Measurements from ENCODE around the gene PRKAA2.

Gene PRKAA2

DNA sequence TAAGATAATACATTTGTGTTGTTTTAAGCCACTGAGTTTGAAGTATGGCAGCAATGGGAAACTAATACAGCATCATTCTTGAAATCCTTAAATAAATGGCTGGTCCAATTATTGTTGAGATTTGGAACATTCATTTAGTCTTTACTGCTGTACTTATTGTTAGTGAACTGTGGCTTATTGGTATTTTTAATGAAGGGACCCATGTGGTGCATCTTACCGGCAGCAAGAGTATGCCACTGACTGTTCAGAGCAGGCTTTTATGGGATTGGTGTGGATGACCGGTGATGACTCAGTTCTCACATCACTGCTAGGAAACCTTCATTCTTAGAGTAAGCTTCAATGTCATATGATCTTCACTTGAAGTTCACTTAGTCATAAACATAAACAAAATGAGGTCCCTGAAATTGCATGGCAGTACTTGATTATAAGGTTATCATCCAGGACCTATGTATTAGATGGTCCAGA, 31.5 kb downstream of the PRKAA2 start:
- no peaks in the 10 kb centered on the region for H3K9me3 ChIP-seq (ENCODE audit: control insufficient read depth, insufficient read depth, low read length)
- no peaks in the 10 kb centered on the region for H4K20me1 ChIP-seq (ENCODE audit: control insufficient read depth, insufficient read depth, low read depth, low read length)
- H3K4me1 ChIP-seq (ENCODE audit: control insufficient read depth, low read length) = no peaks in the 10 kb centered on the region
- no peak overlapping the region for H3K27ac ChIP-seq (ENCODE audit: low read depth, low read length)
- H3K79me2 ChIP-seq (ENCODE audit: control insufficient read depth, low read length) = no peaks in the 10 kb centered on the region
- no peaks in the 10 kb centered on the region for H3K27me3 ChIP-seq (ENCODE audit: control insufficient read depth, low read length)
- no peak overlapping the region for H3K4me2 ChIP-seq (ENCODE audit: low read length)
- TF ChIP-seq, protein P1, sequence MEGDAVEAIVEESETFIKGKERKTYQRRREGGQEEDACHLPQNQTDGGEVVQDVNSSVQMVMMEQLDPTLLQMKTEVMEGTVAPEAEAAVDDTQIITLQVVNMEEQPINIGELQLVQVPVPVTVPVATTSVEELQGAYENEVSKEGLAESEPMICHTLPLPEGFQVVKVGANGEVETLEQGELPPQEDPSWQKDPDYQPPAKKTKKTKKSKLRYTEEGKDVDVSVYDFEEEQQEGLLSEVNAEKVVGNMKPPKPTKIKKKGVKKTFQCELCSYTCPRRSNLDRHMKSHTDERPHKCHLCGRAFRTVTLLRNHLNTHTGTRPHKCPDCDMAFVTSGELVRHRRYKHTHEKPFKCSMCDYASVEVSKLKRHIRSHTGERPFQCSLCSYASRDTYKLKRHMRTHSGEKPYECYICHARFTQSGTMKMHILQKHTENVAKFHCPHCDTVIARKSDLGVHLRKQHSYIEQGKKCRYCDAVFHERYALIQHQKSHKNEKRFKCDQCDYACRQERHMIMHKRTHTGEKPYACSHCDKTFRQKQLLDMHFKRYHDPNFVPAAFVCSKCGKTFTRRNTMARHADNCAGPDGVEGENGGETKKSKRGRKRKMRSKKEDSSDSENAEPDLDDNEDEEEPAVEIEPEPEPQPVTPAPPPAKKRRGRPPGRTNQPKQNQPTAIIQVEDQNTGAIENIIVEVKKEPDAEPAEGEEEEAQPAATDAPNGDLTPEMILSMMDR (IDR thresholded peaks at IDR 0.05; ENCODE audit: low read depth, low read length, poor library complexity, severe bottlenecking) = no peak
- no peak for TF ChIP-seq EZH2phosphoT487 (IDR thresholded peaks at IDR 0.05; ENCODE audit: borderline replicate concordance, low read length)
- H3K4me3 ChIP-seq (ENCODE audit: low read length) = no peak overlapping the region
- H3K36me3 ChIP-seq (ENCODE audit: control insufficient read depth, low read length) = no peaks in the 10 kb centered on the region
- H3F3A ChIP-seq (ENCODE audit: control insufficient read depth, insufficient read depth) = no peaks in the 10 kb centered on the region
- no peaks in the 10 kb centered on the region for H3K9me2 ChIP-seq (replicated peaks; ENCODE audit: control insufficient read depth, low read length)

GRCh38 chr1:56683569-56683968, 38.5 kb downstream of the PRKAA2 start:
- Histone ChIP-seq H3K9me3 (ENCODE audit: control insufficient read depth, insufficient read depth, low read length) (no peaks in the 10 kb centered on the region), H3F3A (ENCODE audit: control insufficient read depth, insufficient read depth) (no peaks in the 10 kb centered on the region), H3K79me2 (ENCODE audit: control insufficient read depth, low read length) (no peaks in the 10 kb centered on the region), H3K9me2 (replicated peaks; ENCODE audit: control insufficient read depth, low read length) (no peaks in the 10 kb centered on the region), H4K20me1 (ENCODE audit: control insufficient read depth, insufficient read depth, low read depth, low read length) (no peaks in the 10 kb centered on the region), H3K4me2 (ENCODE audit: low read length) (no peak overlapping the region), H3K4me3 (ENCODE audit: low read length) (no peak overlapping the region), H3K27me3 (ENCODE audit: control insufficient read depth, low read length) (no peaks in the 10 kb centered on the region), H3K36me3 (ENCODE audit: control insufficient read depth, low read length) (no peaks in the 10 kb centered on the region), H3K27ac (ENCODE audit: low read depth, low read length) (no peak overlapping the region), H3K4me1 (ENCODE audit: control insufficient read depth, low read length) (no peaks in the 10 kb centered on the region)
- no peak for TF ChIP-seq EZH2phosphoT487 (IDR thresholded peaks at IDR 0.05; ENCODE audit: borderline replicate concordance, low read length)
- TF ChIP-seq, protein P1 (IDR thresholded peaks at IDR 0.05; ENCODE audit: low read depth, low read length, poor library complexity, severe bottlenecking) = no peak

- Histone ChIP-seq H3K27me3 (ENCODE audit: control insufficient read depth, low read length) (no peaks in the 10 kb centered on the region), H3K9me3 (ENCODE audit: control insufficient read depth, insufficient read depth, low read length) (no peaks in the 10 kb centered on the region), H3K27ac (ENCODE audit: low read depth, low read length) (no peak overlapping the region), H3K4me1 (ENCODE audit: control insufficient read depth, low read length) (no peaks in the 10 kb centered on the region), H4K20me1 (ENCODE audit: control insufficient read depth, insufficient read depth, low read depth, low read length) (no peaks in the 10 kb centered on the region), H3K9me2 (replicated peaks; ENCODE audit: control insufficient read depth, low read length) (no peaks in the 10 kb centered on the region), H3K36me3 (ENCODE audit: control insufficient read depth, low read length) (no peaks in the 10 kb centered on the region), H3K79me2 (ENCODE audit: control insufficient read depth, low read length) (no peaks in the 10 kb centered on the region), H3K4me3 (ENCODE audit: low read length) (no peak overlapping the region), H3K4me2 (ENCODE audit: low read length) (no peak overlapping the region), H3F3A (ENCODE audit: control insufficient read depth, insufficient read depth) (no peaks in the 10 kb centered on the region)
- TF ChIP-seq EZH2phosphoT487 (IDR thresholded peaks at IDR 0.05; ENCODE audit: borderline replicate concordance, low read length) = no peak
- TF ChIP-seq, protein P1 (IDR thresholded peaks at IDR 0.05; ENCODE audit: low read depth, low read length, poor library complexity, severe bottlenecking) = no peak
These were observed 41.1 kb downstream of the PRKAA2 start for GRCh38 chr1:56686169-56686568.
